ENCODE results near the gene CD48. TPM values are rescaled to one million over a fixed set of nuclear protein-coding genes. Genes with fewer than 3 reads are reported as not detected.
"Not testable (repeated sequence)": the region's sequence is repeated elsewhere in the genome, so short reads cannot be mapped to it uniquely, and the experiment has no call there.

The CD48 gene
- total and polyA plus RNA-seq, 8 donors, result 0.37 to 5.1 (median 1.1) TPM

DNA sequence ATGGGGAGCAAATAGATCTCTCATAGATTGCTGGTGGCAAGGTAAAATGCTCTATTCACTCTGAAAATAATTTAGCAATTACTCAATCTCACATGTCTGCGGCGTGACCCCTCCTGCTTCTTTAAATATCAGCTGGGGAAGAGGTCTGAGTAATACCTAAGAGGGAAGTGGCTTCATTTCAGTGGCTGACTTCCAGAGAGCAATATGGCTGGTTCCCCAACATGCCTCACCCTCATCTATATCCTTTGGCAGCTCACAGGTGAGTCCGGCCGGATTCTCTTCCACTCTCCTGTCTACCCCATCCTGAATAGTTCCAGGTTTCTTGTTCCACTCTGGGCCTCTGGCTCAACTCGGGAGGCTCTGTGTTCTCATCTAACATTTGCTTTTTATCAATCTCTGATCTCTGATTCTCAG, 27.5 kb upstream of the CD48 start, which contains the start of gene SLAMF7:
TSS of gene SLAMF7 (plus strand) at position 150 of the 414 bp plus-strand sequence. CDS start at position 205, 55 bp downstream.
- intact Hi-C loops (cut with DNase I), result no loop called here
- FAIRE-seq (no peak), ATAC-seq (peak in 2 of 4 donors; percentile 59 to 63)

DNA sequence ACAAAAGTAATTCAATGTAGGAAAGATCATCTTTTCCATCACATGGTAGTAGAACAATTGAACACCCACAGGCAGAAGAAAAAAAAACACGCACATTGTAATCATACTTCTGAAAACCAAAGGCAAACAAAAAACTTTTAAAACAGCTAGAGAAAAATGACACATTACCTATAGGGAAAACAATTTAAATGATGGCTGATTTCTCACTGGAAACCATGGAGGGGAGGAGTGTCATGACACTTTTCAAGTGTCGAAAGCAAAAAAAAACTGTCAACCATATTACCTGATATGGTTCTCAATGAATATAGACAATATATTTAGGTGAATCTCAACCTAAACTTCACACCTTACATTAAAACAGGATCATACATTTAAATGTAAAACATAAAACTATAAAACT, 26.6 kb upstream of the CD48 start:
- Histone ChIP-seq H3K4me1 (no peaks in the 10 kb centered on the region), H3K9me3 (no peaks in the 10 kb centered on the region), H3K27ac (no peak overlapping the region), H3K36me3 (no peaks in the 10 kb centered on the region), H3K27me3 (no peaks in the 10 kb centered on the region), H3K4me3 (no peak overlapping the region)
- WGBS, 2 donors, result 80 to 88% methylated on average over 2 of the region's 2 CpGs
- ATAC-seq (no peak), DNase-seq (no peak), FAIRE-seq (no peak)
- TF ChIP-seq, protein P1, sequence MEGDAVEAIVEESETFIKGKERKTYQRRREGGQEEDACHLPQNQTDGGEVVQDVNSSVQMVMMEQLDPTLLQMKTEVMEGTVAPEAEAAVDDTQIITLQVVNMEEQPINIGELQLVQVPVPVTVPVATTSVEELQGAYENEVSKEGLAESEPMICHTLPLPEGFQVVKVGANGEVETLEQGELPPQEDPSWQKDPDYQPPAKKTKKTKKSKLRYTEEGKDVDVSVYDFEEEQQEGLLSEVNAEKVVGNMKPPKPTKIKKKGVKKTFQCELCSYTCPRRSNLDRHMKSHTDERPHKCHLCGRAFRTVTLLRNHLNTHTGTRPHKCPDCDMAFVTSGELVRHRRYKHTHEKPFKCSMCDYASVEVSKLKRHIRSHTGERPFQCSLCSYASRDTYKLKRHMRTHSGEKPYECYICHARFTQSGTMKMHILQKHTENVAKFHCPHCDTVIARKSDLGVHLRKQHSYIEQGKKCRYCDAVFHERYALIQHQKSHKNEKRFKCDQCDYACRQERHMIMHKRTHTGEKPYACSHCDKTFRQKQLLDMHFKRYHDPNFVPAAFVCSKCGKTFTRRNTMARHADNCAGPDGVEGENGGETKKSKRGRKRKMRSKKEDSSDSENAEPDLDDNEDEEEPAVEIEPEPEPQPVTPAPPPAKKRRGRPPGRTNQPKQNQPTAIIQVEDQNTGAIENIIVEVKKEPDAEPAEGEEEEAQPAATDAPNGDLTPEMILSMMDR (IDR thresholded peaks at IDR 0.05), result no peak
- intact Hi-C loops (cut with DNase I), result no loop called here

More for the DNA sequence above, 27.5 kb upstream of the CD48 start, which contains the start of gene SLAMF7:
- WGBS, 2 donors, result 53 to 57% methylated on average over 5 of the region's 5 CpGs
- DNase-seq, result no peak
- no peak within 1 kb of the TSS for H3K27ac ChIP-seq
- no peak within 1 kb of the TSS for H3K4me3 ChIP-seq
- TF ChIP-seq, protein P1 (IDR thresholded peaks at IDR 0.05), result no peak
- H3K36me3 ChIP-seq, result no peaks in the 10 kb centered on the region
- H3K9me3 ChIP-seq, result no peaks in the 10 kb centered on the region
- H3K27me3 ChIP-seq, result no peaks in the 10 kb centered on the region
- no peaks in the 10 kb centered on the region for H3K4me1 ChIP-seq

DNA sequence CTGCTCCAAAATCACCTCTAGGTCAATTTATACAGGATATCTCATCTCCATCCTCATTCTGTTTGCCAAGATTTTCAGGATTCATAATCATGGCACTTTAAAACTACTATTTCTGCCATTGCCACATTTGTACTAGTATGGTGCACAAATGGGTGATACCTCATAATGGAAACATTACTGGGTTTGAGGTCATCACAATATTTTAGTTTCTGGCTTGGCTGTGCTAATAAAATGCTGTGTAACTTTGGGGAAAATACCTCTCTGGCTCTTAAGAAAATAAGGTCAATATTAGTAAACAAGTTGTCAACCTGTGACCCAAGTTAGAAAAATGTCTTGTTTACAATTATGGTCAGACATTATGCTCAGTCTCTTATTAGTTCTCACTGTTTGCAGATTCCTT, 22.7 kb upstream of the CD48 start:
- H3K36me3 ChIP-seq, result no peaks in the 10 kb centered on the region
- no peaks in the 10 kb centered on the region for H3K4me1 ChIP-seq
- DNase-seq (no peak), FAIRE-seq (no peak), ATAC-seq (no peak)
- H3K4me3 ChIP-seq, result no peak overlapping the region
- intact Hi-C loops (cut with DNase I), result no loop called here
- TF ChIP-seq, protein P1 (IDR thresholded peaks at IDR 0.05), result no peak
- H3K27me3 ChIP-seq, result no peaks in the 10 kb centered on the region
- H3K9me3 ChIP-seq, result no peaks in the 10 kb centered on the region
- H3K27ac ChIP-seq, result no peak overlapping the region

DNA sequence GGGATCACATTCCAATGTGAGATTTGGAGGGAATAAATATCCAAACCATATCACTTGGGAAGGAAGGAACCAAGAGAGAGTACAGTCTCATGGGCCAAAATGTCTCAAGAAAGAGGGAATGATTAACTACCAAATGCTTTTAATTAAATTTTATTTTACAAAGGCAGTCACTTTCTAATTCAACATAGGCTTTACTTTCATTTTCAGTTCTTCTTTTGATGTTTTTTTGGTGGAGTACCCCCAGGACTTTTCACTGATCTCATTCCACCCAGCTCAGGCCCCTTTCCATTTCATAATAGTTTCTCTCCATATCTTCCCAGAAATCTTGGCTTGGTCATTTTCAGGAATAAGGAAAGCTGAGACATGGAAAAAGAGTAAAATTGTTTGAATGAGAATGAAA, 22.3 kb upstream of the CD48 start:
- no peak for DNase-seq
- H3K27me3 ChIP-seq, result no peaks in the 10 kb centered on the region
- no peak for ATAC-seq
- no peak overlapping the region for H3K27ac ChIP-seq
- H3K4me3 ChIP-seq, result no peak overlapping the region
- TF ChIP-seq, protein P1 (IDR thresholded peaks at IDR 0.05), result no peak
- intact Hi-C loops (cut with DNase I), result no loop called here
- FAIRE-seq, result no peak
- no peaks in the 10 kb centered on the region for H3K4me1 ChIP-seq
- no peaks in the 10 kb centered on the region for H3K36me3 ChIP-seq
- no peaks in the 10 kb centered on the region for H3K9me3 ChIP-seq

DNA sequence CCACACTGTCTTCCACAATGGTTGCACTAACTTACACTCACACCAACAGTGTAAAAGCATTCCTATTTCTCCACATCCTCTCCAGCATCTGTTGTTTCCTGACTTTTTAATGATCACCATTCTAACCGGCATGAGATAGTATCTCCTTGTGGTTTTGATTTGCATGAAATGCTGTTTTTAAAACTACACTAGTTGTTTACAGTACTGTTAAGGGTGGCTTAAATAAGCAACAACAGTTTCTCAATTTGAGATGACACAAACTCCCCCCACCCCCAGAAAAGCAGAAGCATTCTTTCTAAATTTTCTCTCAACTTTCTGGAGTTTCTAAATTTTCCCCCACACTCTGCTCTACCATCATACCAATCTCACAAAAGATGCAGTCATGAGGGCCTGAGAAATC, 20.4 kb upstream of the CD48 start:
- no peak for DNase-seq
- no peaks in the 10 kb centered on the region for H3K9me3 ChIP-seq
- intact Hi-C loops (cut with DNase I), result no loop called here
- no peak for ATAC-seq
- H3K27ac ChIP-seq, result no peak overlapping the region
- WGBS, 2 donors, result 93 to 94% methylated on average over 1 of the region's 1 CpG
- FAIRE-seq, result no peak
- no peaks in the 10 kb centered on the region for H3K4me1 ChIP-seq
- no peaks in the 10 kb centered on the region for H3K36me3 ChIP-seq
- TF ChIP-seq, protein P1 (IDR thresholded peaks at IDR 0.05), result no peak
- H3K27me3 ChIP-seq, result no peaks in the 10 kb centered on the region
- H3K4me3 ChIP-seq, result no peak overlapping the region

DNA sequence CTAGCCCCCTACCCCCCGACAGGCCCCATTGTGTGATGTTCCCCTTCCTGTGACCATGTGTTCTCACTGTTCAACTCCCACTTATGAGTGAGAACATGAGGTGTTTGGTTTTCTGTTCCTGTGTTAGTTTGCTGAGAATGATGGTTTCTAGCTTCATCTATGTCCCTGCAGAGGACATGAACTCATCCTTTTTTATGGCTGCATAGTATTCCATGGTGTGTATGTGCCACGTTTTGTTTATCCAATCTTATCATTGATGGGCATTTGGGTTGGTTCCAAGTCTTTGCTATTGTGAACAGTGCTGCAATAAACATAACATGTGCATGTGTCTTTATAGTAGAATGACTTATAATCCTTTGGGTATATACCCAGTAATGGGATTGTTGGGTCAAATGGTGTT, 19.9 kb upstream of the CD48 start:
- ATAC-seq; intact Hi-C loops (cut with DNase I); H3K27me3 ChIP-seq; H3K4me1 ChIP-seq; H3K4me3 ChIP-seq; DNase-seq; H3K9me3 ChIP-seq; H3K36me3 ChIP-seq; FAIRE-seq; H3K27ac ChIP-seq: not testable (repeated sequence)
- 60 to 64% methylated on average over 2 of the region's 2 CpGs for WGBS, 2 donors
